SKM-1 (cell line): ENCODE results near the gene LBP.
"Not testable (repeated sequence)": the region's sequence is repeated elsewhere in the genome, so short reads cannot be mapped to it uniquely, and the experiment has no call there.

Experiments
- DNase-seq: peaks from one replicate; lab custom pipeline; 2025; ENCODE audit not compliant: unreplicated experiment; lab: John Stamatoyannopoulos, UW

The LBP gene, protein sequence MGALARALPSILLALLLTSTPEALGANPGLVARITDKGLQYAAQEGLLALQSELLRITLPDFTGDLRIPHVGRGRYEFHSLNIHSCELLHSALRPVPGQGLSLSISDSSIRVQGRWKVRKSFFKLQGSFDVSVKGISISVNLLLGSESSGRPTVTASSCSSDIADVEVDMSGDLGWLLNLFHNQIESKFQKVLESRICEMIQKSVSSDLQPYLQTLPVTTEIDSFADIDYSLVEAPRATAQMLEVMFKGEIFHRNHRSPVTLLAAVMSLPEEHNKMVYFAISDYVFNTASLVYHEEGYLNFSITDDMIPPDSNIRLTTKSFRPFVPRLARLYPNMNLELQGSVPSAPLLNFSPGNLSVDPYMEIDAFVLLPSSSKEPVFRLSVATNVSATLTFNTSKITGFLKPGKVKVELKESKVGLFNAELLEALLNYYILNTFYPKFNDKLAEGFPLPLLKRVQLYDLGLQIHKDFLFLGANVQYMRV

DNA sequence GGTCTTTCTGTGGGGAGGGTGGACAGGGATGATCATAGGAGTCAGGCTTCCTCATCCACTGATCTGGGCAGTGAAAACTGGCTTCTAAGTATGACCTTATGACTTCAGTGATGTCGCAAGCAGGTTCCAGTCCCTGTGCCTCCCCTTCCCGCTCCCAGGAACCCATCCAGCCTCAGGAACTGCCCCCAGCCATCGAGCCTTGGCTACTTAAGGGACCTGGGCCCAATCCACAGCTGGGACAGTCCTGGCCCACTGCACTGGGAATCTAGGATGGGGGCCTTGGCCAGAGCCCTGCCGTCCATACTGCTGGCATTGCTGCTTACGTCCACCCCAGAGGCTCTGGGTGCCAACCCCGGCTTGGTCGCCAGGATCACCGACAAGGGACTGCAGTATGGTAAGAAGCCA lies at the start of gene LBP:
TSS of gene LBP (plus strand) at position 236 of the 405 bp plus-strand sequence. CDS start at position 271, 35 bp downstream.
- no peak for DNase-seq

- no peak for DNase-seq
Observed at GRCh38 chr20:38297916-38298674, 48.2 kb upstream of the LBP start.

GRCh38 chr20:38298768-38299288 lies 47.5 kb upstream of the LBP start:
- peak; percentile 92 for DNase-seq

GRCh38 chr20:38299963-38300362 lies 46.3 kb upstream of the LBP start:
- no peak for DNase-seq

DNA sequence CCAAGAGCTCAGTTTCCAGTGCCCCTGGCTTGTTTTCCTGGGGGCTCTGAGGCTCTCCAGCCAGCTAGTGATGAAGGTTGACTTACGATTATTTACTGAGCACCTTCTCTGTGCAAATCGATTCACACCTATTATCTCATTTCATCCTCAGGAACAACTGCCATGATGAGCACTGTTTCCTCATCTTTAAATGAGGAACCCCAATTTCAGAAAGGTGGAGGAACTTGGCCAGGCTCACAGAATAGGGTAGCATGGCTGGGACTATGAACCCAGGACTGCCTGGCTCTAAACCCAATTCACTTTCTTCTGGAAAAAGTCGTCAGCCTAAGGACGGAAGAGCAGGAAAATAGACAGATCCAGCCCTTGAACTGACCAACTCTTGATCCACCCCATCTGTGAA lies 45.8 kb upstream of the LBP start:
- peak; percentile 36 for DNase-seq

DNA sequence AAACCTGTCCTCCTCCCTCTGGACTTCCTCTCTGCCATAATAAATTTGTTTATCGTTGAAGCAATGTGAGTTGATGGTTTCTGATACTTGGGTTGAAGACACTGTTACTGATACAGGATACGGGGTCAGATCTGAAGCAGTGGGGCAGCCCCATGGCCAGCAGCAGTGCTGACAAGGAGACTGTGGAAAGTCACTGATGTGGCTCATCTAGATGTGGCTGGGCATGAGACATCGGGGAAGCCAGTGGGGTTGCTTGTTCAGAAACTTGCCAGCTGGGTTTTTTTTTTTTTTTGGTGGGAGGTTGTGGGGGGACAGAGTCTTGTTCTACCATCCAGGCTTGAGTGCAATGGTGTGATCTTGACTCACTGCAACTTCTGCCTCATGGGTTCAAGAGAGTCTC lies 45.0 kb upstream of the LBP start:
- no peak for DNase-seq

- no peak for DNase-seq
Observed at GRCh38 chr20:38302786-38303185, 43.5 kb upstream of the LBP start.

- peak; percentile 96 for DNase-seq
Observed at GRCh38 chr20:38303908-38304379, 42.3 kb upstream of the LBP start, which contains the start of gene BPI. TSS of gene BPI (plus strand) at chr20:38304156. CDS start at chr20:38304224, 68 bp downstream.

DNA sequence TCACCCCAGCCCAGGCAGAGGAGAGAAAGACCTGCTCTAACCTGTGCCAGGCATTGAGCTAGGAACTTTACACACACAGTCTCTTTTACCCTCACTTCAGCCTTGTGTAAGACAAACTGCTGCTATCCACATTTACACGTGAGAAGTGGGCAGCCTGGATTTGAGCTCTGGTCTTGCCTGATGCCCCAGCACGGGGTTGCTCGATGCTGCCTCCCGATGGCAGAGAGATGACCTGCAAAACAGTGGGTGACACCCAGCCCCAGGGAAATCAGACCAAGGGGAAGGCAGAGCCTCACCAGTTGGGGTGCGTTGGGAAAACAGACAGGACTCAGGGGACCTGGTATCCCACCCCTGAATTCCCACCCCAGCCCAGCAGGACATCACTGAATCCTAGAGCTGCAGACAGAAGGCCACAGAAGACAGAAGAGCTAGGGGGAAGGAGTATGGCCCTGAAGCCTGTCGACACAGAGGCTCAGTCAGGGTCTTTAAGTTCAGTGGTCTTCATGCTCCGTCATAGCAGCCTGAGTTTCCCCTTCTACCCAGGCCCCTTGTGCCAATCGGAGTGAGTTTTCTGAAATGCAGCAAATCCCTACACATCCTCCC lies 41.3 kb upstream of the LBP start:
- peak; percentile 47 for DNase-seq

DNA sequence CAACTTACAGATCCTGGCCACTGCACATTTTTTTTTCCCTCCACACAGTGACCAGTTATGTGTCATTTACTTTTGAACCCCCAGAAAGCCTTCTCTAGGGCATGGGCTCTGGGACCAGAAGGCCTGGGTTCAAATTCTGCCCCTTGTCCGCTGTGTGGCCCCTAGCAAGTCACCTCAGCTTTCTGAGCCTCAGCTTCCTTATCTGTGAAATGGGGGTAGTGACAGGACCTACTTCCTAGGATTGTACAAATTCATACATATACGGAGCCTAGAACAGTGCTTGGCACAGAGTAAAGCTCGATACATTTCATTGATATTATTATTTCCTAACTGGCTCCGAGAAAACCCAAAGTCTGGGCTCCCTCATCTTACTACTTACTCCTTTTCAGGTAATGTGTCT lies 40.7 kb upstream of the LBP start:
- no peak for DNase-seq

DNA sequence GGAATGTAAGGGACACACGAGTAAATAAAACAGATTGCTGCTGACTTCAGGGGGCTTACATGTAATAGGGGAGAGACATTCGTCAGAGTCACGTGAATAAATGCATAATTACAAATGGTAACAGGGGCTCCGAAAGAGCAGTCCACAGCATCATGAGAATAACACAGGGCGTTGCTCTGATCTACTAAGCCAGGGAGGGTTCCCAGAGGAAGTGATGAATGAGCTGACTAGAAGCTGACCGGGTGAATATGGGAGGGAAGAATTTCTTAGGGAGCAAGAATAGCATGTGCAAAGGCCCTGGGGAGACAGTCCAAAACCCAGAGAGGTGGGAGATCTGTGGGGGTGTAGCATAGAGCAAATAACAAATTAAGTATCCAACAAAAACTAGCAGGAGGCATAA lies 39.9 kb upstream of the LBP start:
- no peak for DNase-seq

DNA sequence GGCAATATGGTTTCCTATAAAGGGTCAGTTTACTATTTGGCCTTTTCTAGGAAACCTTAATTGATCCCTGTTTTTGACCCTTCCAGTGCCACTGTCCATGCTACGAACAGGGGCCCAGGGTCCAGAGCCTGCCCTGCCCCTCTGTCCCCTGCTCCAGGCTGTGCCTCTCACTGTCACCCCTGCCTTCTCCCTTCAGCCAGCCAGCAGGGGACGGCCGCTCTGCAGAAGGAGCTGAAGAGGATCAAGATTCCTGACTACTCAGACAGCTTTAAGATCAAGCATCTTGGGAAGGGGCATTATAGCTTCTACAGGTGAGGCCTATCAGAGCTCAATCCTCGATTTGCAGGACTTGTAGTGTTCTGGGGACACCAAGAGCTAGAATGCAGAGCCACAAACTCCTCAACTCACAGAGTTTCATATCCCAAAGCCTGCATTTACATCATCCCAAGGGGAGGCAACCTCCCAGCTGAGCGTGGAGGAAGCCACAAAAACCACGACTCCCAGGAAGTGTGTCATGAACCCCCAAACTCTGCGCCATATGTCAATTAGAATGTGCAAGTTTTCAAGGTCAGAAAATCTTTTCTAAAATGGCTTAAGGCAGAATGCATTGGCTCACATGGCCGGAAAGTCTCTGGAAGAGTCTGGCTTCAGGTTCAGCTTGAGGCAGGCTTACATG lies 38.8 kb upstream of the LBP start:
- DNase-seq, result peak; percentile 46

DNA sequence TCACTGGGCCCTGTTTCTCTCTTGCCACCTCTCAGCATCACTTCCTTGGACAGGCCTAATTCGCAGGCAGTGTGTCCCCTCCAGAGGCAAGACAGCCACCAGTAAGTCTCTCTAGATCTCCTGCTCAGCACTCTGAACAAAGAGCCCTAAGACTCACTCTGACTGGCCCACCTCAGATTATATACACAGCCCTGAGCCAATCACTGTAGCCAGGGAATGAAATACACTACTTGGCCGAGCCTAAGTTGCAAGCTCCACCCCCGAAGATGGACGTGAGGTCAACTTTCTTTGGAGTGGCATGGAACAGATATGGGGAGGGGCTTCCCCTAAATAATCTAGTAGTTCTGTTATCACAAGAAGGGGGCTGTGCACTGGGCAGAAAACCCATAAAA lies 38.2 kb upstream of the LBP start:
- no peak for DNase-seq

DNA sequence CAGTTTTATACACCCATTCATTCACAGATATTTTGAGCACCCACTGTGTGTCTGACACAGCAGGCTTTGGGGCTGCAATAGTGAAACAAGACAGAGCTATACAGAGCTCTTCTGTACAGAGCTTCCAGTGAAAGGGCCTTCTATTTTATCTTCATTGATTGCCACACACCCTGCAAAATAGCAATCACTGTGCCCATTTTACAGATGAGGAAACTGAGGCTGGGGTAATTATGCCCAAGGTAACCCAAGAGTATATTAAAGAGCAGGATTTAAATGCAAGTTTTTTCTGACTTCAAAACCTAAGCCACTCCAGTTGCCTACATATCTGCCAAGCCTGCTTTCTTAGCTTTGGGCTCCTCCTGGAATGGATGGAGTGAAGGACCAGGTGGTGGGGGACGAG lies 37.8 kb upstream of the LBP start:
- DNase-seq, result no peak

- DNase-seq, result no peak
Observed at GRCh38 chr20:38311091-38311490, 35.2 kb upstream of the LBP start.

- DNase-seq, result no peak
Observed at GRCh38 chr20:38311491-38311890, 34.8 kb upstream of the LBP start.

- DNase-seq, result no peak
Observed at GRCh38 chr20:38313676-38314075, 32.6 kb upstream of the LBP start.

DNA sequence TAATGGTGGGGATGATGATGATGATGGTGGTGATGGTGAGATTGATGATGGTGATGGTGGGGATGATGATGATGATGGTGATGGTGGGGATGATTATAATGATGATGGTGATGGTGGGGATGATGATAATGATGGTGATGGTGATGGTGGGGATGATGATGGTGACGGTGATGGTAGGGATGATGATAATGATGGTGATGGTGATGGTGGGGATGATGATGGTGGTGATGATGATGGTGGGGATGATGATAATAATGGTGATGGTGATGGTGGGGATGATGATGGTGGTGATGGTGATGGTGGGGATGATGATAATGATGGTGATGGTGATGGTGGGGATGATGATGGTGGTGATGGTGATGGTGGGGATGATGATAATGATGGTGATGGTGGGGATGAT lies 31.9 kb upstream of the LBP start:
- not testable (repeated sequence) for DNase-seq

DNA sequence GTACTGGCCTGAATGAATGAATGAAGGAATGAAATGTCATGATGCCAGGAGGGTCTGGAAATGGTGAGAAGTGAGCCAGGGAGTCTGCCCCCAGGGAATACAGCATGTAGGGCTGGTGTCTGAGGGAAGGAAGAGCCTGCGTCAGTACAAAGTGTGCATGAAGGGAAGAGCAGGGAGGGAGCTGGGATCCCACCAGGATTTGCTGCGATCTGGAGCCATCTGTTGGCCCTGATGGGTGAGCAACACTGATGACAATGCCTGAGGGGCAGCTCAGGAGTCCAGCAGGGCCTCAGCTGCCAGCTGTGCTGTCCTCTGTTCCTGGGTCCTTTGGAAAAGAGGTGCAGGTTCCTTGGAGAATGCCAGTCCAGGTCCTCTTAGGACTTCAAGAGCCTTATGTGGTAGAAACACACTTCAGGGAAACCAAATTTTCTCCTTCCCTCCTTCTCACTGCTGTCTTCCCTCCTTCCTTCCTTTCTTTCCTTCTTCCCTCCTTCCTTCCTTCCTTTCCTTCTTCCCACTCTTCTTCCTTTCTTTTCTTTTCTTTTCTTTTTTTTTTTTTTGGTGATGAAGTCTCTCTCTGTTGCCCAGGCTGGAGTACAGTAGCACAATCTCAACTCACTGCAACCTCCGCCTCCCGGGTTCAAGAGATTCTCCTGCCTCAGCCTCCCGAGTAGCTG lies 30.9 kb upstream of the LBP start:
- DNase-seq, result no peak

- DNase-seq, result no peak
Observed at GRCh38 chr20:38316341-38316740, 29.9 kb upstream of the LBP start.
